GM23338 (cell line): ENCODE data around the gene OTOS. TPM values are rescaled to one million over a fixed set of nuclear protein-coding genes. Genes with fewer than 3 reads are reported as not detected.

ENCODE experiments used
- ATAC-seq: fragments of 200-7000 bp; cut with Tn5 transposase; 3 replicates; pipeline ENCODE4 v1.9.1; 2020
- DNase-seq: peaks from one replicate; pipeline ENCODE4 v3.0.0-alpha.2; 2015; ENCODE audit warnings: low spot score
- H2AFZ ChIP-seq: fragments of 200-600 bp; sonication (generic); 2 replicates; pipeline ENCODE4 v1.8.0; 2016; ENCODE audit warnings: antibody characterized with exemption, mild to moderate bottlenecking, moderate library complexity
- H3F3A ChIP-seq: fragments of 200-600 bp; sonication (generic); replicated peaks from 2 replicates; pipeline ENCODE4 v1.8.0; 2017; ENCODE audit warnings: antibody characterized with exemption, mixed run types, low read depth
- H3K27ac ChIP-seq: fragments of 200-600 bp; sonication (generic); 2 replicates; pipeline ENCODE4 v1.6.1; 2016; ENCODE audit warnings: low read depth
- H3K27me3 ChIP-seq: fragments of 200-600 bp; sonication (generic); 2 replicates; pipeline ENCODE4 v1.8.0; 2016; ENCODE audit warnings: mild to moderate bottlenecking, mixed run types, moderate library complexity; ENCODE audit not compliant: insufficient read depth
- H3K36me3 ChIP-seq: fragments of 200-600 bp; sonication (generic); 2 replicates; pipeline ENCODE4 v1.8.0; 2016; ENCODE audit warnings: mild to moderate bottlenecking; ENCODE audit not compliant: insufficient read depth
- H3K4me1 ChIP-seq: fragments of 200-600 bp; sonication (generic); 2 replicates; pipeline ENCODE4 v1.8.0; 2016; ENCODE audit warnings: mild to moderate bottlenecking, moderate library complexity; ENCODE audit not compliant: insufficient read depth
- H3K4me2 ChIP-seq: fragments of 200-600 bp; sonication (generic); 2 replicates; pipeline ENCODE4 v1.7.1; 2017; ENCODE audit warnings: mixed run types
- H3K4me3 ChIP-seq: fragments of 200-600 bp; sonication (generic); 2 replicates; pipeline ENCODE4 v1.6.1; 2016; ENCODE audit warnings: mixed run types
- H3K79me2 ChIP-seq: fragments of 200-600 bp; sonication (generic); replicated peaks from 2 replicates; pipeline ENCODE4 v1.8.0; 2017; ENCODE audit warnings: mild to moderate bottlenecking; ENCODE audit not compliant: insufficient read depth
- H3K9me2 ChIP-seq: fragments of 200-600 bp; sonication (generic); 2 replicates; pipeline ENCODE4 v1.8.0; 2017; ENCODE audit not compliant: insufficient read depth
- H4K20me1 ChIP-seq: fragments of 200-600 bp; sonication (generic); replicated peaks from 2 replicates; pipeline ENCODE4 v1.8.0; 2017; ENCODE audit warnings: mild to moderate bottlenecking; ENCODE audit not compliant: insufficient read depth
- H3K27ac Mint-ChIP-seq: 2 replicates; pipeline ENCODE4 v1.8.0; 2020; ENCODE audit warnings: inconsistent platforms, mild to moderate bottlenecking, moderate library complexity, mixed read lengths
- H3K27me3 Mint-ChIP-seq: 3 replicates; pipeline ENCODE4 v1.8.0; 2022; ENCODE audit warnings: low read depth, mild to moderate bottlenecking, moderate library complexity, mixed read lengths, inconsistent platforms; ENCODE audit not compliant: insufficient read depth, poor library complexity
- H3K36me3 Mint-ChIP-seq: 3 replicates; pipeline ENCODE4 v1.8.0; 2021; ENCODE audit warnings: low read depth, mild to moderate bottlenecking, inconsistent platforms, moderate library complexity, mixed read lengths
- H3K4me1 Mint-ChIP-seq: 3 replicates; pipeline ENCODE4 v1.8.0; 2020; ENCODE audit warnings: mild to moderate bottlenecking, inconsistent platforms, mixed read lengths
- H3K4me3 Mint-ChIP-seq: 3 replicates; pipeline ENCODE4 v1.8.0; 2021; ENCODE audit warnings: moderate library complexity, mild to moderate bottlenecking, inconsistent platforms, mixed read lengths
- H3K9me3 Mint-ChIP-seq: 3 replicates; pipeline ENCODE4 v1.8.0; 2020; ENCODE audit warnings: moderate library complexity, mild to moderate bottlenecking, inconsistent platforms, mixed read lengths
- CREB1 ChIP-seq: fragments of 250-450 bp; sonication (Bioruptor Pico); IDR thresholded peaks from 2 replicates; pipeline ENCODE4 v1.5.0; 2020; ENCODE audit warnings: low read depth, mild to moderate bottlenecking, moderate library complexity
- EZH2 ChIP-seq: fragments of 200-600 bp; sonication (generic); IDR thresholded peaks from one replicate; pipeline ENCODE4 v1.8.0; 2017; ENCODE audit warnings: antibody characterized with exemption, mild to moderate bottlenecking, low read depth; ENCODE audit not compliant: unreplicated experiment
- EZH2phosphoT487 ChIP-seq: fragments of 200-600 bp; sonication (generic); IDR thresholded peaks from one replicate; pipeline ENCODE4 v1.8.1; 2018; ENCODE audit warnings: antibody characterized with exemption; ENCODE audit not compliant: unreplicated experiment
- JUNB ChIP-seq: IDR thresholded peaks from one replicate; pipeline ENCODE4 v1.6.1; 2016; ENCODE audit warnings: antibody characterized with exemption; ENCODE audit not compliant: unreplicated experiment
- POLR2AphosphoS5 ChIP-seq: IDR thresholded peaks from 2 replicates; pipeline ENCODE4 v1.6.1; 2016; ENCODE audit warnings: antibody characterized with exemption, low read depth
- STAT1 ChIP-seq: IDR thresholded peaks from one replicate; pipeline ENCODE4 v1.6.1; 2016; ENCODE audit warnings: antibody characterized with exemption; ENCODE audit not compliant: unreplicated experiment
- ZNF114 ChIP-seq: fragments of 250-450 bp; sonication (Bioruptor Pico); IDR thresholded peaks from 2 replicates; pipeline ENCODE4 v1.5.0; 2020; ENCODE audit warnings: mild to moderate bottlenecking, moderate library complexity
- ZNF331 ChIP-seq: fragments of 250-450 bp; sonication (Bioruptor Pico); IDR thresholded peaks from 2 replicates; pipeline ENCODE4 v1.5.0; 2020; ENCODE audit warnings: low read depth, mild to moderate bottlenecking, moderate library complexity
- polyA plus RNA-seq: library from polyadenylated mRNA; unstranded; fragments of >200 nt; fragmentation: Nextera tagmentation; extraction: Ambion mirVana; gene quantifications from 2 replicates; pipeline ENCODE4 v1.2.1, GENCODE V29; 2016
- total RNA-seq: library from RNA; depleted of rRNA; stranded (reverse); fragments of >200 nt; shearing (Covaris generic); gene quantifications from 2 replicates; pipeline ENCODE4 v1.2.3, GENCODE V29; 2014
- TF ChIP-seq, protein P1 (sequence below): IDR thresholded peaks from one replicate; pipeline ENCODE4 v1.6.1; 2018; ENCODE audit warnings: antibody characterized with exemption; ENCODE audit not compliant: unreplicated experiment
- TF ChIP-seq, protein P2 (sequence below): IDR thresholded peaks from 2 replicates; pipeline ENCODE4 v1.6.1; 2016; ENCODE audit warnings: antibody characterized with exemption
- TF ChIP-seq, protein P3 (sequence below), 2 experiments: fragments of 200-600 bp in 1 of 2; sonication (generic) in 1 of 2; conservative IDR thresholded peaks; 2 replicates each; pipeline versions ENCODE4 v1.5.1 to v1.6.1; 2016 to 2017; ENCODE audit warnings: antibody characterized with exemption in 2 of 2, low read depth in 2 of 2, mild to moderate bottlenecking in 2 of 2, moderate library complexity in 1 of 2

Gene OTOS
- total and polyA plus RNA-seq, 2 experiments from 2014 or later: 0.40 TPM; not detected in 1

DNA sequence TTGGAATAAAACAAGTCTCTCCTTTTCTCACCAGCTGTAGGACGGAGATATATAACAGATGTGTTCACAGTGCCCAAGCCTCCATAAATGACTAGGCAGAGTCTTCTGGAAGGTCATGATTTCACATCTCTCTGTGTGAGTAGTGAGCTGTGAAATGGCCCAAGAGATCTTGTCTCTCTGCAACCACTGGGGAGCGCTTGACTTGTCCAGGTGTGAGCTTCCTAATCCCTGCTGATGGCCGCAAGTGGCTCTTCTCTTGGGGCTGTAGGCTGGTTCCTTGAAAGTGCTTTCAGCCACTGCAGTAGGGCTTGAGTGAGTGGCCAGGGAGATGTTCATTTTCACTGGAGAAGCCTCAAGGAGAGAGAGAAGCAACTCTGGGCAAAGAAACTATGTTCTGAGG is 38.1 kb upstream of the OTOS start:
- Histone ChIP-seq H4K20me1 (no peaks in the 10 kb centered on the region), H3K4me2 (no peak overlapping the region), H2AFZ (no peak overlapping the region), H3K4me1 (no peaks in the 10 kb centered on the region), H3K36me3 (no peaks in the 10 kb centered on the region), H3K27me3 (no peaks in the 10 kb centered on the region), H3K9me2 (no peaks in the 10 kb centered on the region), H3K4me3 (no peak overlapping the region), H3K27ac (no peak overlapping the region), H3F3A (no peaks in the 10 kb centered on the region), H3K79me2 (no peaks in the 10 kb centered on the region)
- H3K36me3 Mint-ChIP-seq: no peaks in the 10 kb centered on the region
- no peak for TF ChIP-seq POLR2AphosphoS5
- TF ChIP-seq STAT1: no peak
- TF ChIP-seq, protein P1, sequence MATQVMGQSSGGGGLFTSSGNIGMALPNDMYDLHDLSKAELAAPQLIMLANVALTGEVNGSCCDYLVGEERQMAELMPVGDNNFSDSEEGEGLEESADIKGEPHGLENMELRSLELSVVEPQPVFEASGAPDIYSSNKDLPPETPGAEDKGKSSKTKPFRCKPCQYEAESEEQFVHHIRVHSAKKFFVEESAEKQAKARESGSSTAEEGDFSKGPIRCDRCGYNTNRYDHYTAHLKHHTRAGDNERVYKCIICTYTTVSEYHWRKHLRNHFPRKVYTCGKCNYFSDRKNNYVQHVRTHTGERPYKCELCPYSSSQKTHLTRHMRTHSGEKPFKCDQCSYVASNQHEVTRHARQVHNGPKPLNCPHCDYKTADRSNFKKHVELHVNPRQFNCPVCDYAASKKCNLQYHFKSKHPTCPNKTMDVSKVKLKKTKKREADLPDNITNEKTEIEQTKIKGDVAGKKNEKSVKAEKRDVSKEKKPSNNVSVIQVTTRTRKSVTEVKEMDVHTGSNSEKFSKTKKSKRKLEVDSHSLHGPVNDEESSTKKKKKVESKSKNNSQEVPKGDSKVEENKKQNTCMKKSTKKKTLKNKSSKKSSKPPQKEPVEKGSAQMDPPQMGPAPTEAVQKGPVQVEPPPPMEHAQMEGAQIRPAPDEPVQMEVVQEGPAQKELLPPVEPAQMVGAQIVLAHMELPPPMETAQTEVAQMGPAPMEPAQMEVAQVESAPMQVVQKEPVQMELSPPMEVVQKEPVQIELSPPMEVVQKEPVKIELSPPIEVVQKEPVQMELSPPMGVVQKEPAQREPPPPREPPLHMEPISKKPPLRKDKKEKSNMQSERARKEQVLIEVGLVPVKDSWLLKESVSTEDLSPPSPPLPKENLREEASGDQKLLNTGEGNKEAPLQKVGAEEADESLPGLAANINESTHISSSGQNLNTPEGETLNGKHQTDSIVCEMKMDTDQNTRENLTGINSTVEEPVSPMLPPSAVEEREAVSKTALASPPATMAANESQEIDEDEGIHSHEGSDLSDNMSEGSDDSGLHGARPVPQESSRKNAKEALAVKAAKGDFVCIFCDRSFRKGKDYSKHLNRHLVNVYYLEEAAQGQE: no peak
- no peak for TF ChIP-seq JUNB
- no peak for TF ChIP-seq EZH2
- TF ChIP-seq EZH2phosphoT487: no peak
- TF ChIP-seq, protein P2, sequence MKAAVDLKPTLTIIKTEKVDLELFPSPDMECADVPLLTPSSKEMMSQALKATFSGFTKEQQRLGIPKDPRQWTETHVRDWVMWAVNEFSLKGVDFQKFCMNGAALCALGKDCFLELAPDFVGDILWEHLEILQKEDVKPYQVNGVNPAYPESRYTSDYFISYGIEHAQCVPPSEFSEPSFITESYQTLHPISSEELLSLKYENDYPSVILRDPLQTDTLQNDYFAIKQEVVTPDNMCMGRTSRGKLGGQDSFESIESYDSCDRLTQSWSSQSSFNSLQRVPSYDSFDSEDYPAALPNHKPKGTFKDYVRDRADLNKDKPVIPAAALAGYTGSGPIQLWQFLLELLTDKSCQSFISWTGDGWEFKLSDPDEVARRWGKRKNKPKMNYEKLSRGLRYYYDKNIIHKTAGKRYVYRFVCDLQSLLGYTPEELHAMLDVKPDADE: no peak
- TF ChIP-seq CREB1 (CRISPR knock-in tag): no peak
- TF ChIP-seq, protein P3, sequence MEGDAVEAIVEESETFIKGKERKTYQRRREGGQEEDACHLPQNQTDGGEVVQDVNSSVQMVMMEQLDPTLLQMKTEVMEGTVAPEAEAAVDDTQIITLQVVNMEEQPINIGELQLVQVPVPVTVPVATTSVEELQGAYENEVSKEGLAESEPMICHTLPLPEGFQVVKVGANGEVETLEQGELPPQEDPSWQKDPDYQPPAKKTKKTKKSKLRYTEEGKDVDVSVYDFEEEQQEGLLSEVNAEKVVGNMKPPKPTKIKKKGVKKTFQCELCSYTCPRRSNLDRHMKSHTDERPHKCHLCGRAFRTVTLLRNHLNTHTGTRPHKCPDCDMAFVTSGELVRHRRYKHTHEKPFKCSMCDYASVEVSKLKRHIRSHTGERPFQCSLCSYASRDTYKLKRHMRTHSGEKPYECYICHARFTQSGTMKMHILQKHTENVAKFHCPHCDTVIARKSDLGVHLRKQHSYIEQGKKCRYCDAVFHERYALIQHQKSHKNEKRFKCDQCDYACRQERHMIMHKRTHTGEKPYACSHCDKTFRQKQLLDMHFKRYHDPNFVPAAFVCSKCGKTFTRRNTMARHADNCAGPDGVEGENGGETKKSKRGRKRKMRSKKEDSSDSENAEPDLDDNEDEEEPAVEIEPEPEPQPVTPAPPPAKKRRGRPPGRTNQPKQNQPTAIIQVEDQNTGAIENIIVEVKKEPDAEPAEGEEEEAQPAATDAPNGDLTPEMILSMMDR (conservative IDR thresholded peaks at IDR 0.05; ENCODE audit: low read depth in 2 of 2): peak in 1 of 2 experiments; percentile 56; a peak in 2 of 4 replicates
- H3K27ac Mint-ChIP-seq: no peak overlapping the region
- no peaks in the 10 kb centered on the region for H3K4me1 Mint-ChIP-seq
- no peaks in the 10 kb centered on the region for H3K9me3 Mint-ChIP-seq
- H3K27me3 Mint-ChIP-seq: peaks cover 5% of the 10 kb centered on the region
- H3K4me3 Mint-ChIP-seq: no peak overlapping the region
- peak; percentile 51 for DNase-seq
- ATAC-seq: peak; percentile 75

DNA sequence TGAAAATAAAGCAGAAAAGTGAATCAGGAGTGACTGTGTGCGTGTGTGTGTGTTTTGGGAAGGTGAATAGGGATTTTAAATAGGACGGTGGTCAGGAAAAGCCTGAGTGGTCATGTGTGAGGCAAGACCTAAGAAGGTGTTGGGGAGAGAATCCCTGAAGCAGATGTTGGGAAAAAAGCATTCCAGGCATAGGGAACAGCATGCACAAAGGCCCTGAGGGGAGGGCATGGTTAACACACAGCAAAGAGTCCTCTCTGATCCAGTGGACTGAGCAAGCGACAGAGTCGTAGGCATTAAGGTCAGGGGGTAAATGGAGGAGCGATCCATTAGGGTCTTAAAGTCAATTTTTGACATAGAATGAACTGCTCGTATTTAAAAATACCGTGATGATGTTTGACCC is 34.0 kb upstream of the OTOS start:
- DNase-seq (no peak), ATAC-seq (no peak)
- no peaks in the 10 kb centered on the region for H4K20me1 ChIP-seq
- no peaks in the 10 kb centered on the region for H3K27me3 ChIP-seq
- Mint-ChIP-seq H3K9me3 (no peaks in the 10 kb centered on the region), H3K27ac (no peak overlapping the region), H3K4me1 (no peaks in the 10 kb centered on the region), H3K4me3 (no peak overlapping the region), H3K27me3 (peaks cover 1% of the 10 kb centered on the region), H3K36me3 (no peaks in the 10 kb centered on the region)
- no peaks in the 10 kb centered on the region for H3K36me3 ChIP-seq
- no peak overlapping the region for H3K27ac ChIP-seq
- no peaks in the 10 kb centered on the region for H3K4me1 ChIP-seq
- no peak overlapping the region for H3K4me3 ChIP-seq
- no peak overlapping the region for H3K4me2 ChIP-seq
- H3K79me2 ChIP-seq: no peaks in the 10 kb centered on the region
- H2AFZ ChIP-seq: no peak overlapping the region
- H3F3A ChIP-seq: no peaks in the 10 kb centered on the region
- no peaks in the 10 kb centered on the region for H3K9me2 ChIP-seq
- no peak for TF ChIP-seq ZNF114 (CRISPR knock-in tag)
- no peak for TF ChIP-seq ZNF331 (CRISPR knock-in tag)
